Mucosa of descending colon (tissue), 3 donors: ENCODE results near the gene STC2. TPM values are rescaled to one million over a fixed set of nuclear protein-coding genes. Genes with fewer than 3 reads are reported as not detected.

ENCODE experiments used
- ATAC-seq: fragments of 200-7000 bp; cut with Tn5 transposase; one replicate; pipeline ENCODE4 v1.9.1; 2020; ENCODE audit warnings: mild to moderate bottlenecking, moderate library complexity
- DNase-seq, 3 donors: peaks; one replicate each; pipeline ENCODE4 v3.0.0-alpha.2; 2020
- H3K36me3 ChIP-seq: fragments of 200-600 bp; one replicate; pipeline ENCODE4 v1.8.0; 2021; ENCODE audit warnings: low read depth, mild to moderate bottlenecking
- H3K4me1 ChIP-seq: fragments of 200-600 bp; one replicate; pipeline ENCODE4 v1.8.0; 2021; ENCODE audit warnings: low read depth, mild to moderate bottlenecking
- H3K4me3 ChIP-seq: fragments of 200-600 bp; one replicate; pipeline ENCODE4 v1.8.0; 2021; ENCODE audit warnings: mild to moderate bottlenecking
- H3K9me3 ChIP-seq: fragments of 200-600 bp; one replicate; pipeline ENCODE4 v1.8.0; 2021; ENCODE audit warnings: mild to moderate bottlenecking
- CTCF ChIP-seq: fragments of 200-600 bp; IDR thresholded peaks from one replicate; pipeline ENCODE4 v1.8.0; 2022; ENCODE audit warnings: antibody characterized with exemption, mild to moderate bottlenecking
- intact Hi-C, 2 donors: fragments of 100-400 bp; cut with DNase I in 1 of 2; cut with micrococcal nuclease in 1 of 2; formaldehyde crosslinking; loops; one replicate each; pipeline versions ENCODE4 v1.11.0 to v1.11.1; 2022; cut with DNase I, micrococcal nuclease
- total RNA-seq, 3 donors: library from RNA; stranded (reverse); fragmentation: NEBNext Ultra II Directional in 2 of 3; extraction: Animal tissue kit (Norgen Biotek cat#: 25700) in 2 of 3; gene quantifications; one replicate each; pipeline versions ENCODE4 v1.2.1 to v1.2.4, GENCODE V29; 2021 to 2023
- donor health status: DM: no; HTN: no; CAD: no; lungs with moderate emphysema.
- donor health status: DM: no; HTN: no; CAD: no.
- donor health status: DM: no; HTN: yes; CAD: no.

Gene STC2
- total RNA-seq, 3 donors from 2014 or later: 0.26 to 3.4 (median 1.4) TPM

GRCh38 chr5:173278641-173279040 is 49.6 kb downstream of the STC2 start:
- intact Hi-C loops: no loop called here
- DNase-seq: no peak
- Histone ChIP-seq H3K4me3 (no peak overlapping the region), H3K4me1 (peaks cover 4% of the 10 kb centered on the region), H3K36me3 (no peaks in the 10 kb centered on the region), H3K9me3 (no peaks in the 10 kb centered on the region)
- no peak for TF ChIP-seq CTCF
- no peak for ATAC-seq

GRCh38 chr5:173278172-173278571 is 50.0 kb downstream of the STC2 start:
- no peaks in the 10 kb centered on the region for H3K9me3 ChIP-seq
- no peak for TF ChIP-seq CTCF
- H3K4me3 ChIP-seq: no peak overlapping the region
- no peaks in the 10 kb centered on the region for H3K36me3 ChIP-seq
- no peak for ATAC-seq
- DNase-seq: no peak
- no peaks in the 10 kb centered on the region for H3K4me1 ChIP-seq
- intact Hi-C loops: no loop called here

- intact Hi-C loops: no loop called here
- Histone ChIP-seq H3K36me3 (no peaks in the 10 kb centered on the region), H3K4me3 (no peak overlapping the region), H3K4me1 (no peaks in the 10 kb centered on the region), H3K9me3 (no peaks in the 10 kb centered on the region)
- ATAC-seq (no peak), DNase-seq (no peak)
- no peak for TF ChIP-seq CTCF
These were observed 53.4 kb downstream of the STC2 start for GRCh38 chr5:173274771-173275170.

- no peak for ATAC-seq
These were observed 56.8 kb downstream of the STC2 start for GRCh38 chr5:173271419-173271818.

GRCh38 chr5:173268750-173269432 is 59.3 kb downstream of the STC2 start:
- intact Hi-C loops: no loop called here
- H3K9me3 ChIP-seq: no peaks in the 10 kb centered on the region
- DNase-seq (no peak), ATAC-seq (no peak)
- no peak for TF ChIP-seq CTCF
- H3K4me1 ChIP-seq: no peaks in the 10 kb centered on the region
- no peaks in the 10 kb centered on the region for H3K36me3 ChIP-seq
- no peak overlapping the region for H3K4me3 ChIP-seq

More at GRCh38 chr5:173271419-173271818, 56.8 kb downstream of the STC2 start:
- H3K36me3 ChIP-seq: no peaks in the 10 kb centered on the region
- no peak overlapping the region for H3K4me3 ChIP-seq
- no peak for DNase-seq
- no peak for TF ChIP-seq CTCF
- intact Hi-C loops: no loop called here
- no peaks in the 10 kb centered on the region for H3K4me1 ChIP-seq
- H3K9me3 ChIP-seq: no peaks in the 10 kb centered on the region

- H3K9me3 ChIP-seq: no peaks in the 10 kb centered on the region
- no peaks in the 10 kb centered on the region for H3K4me1 ChIP-seq
- intact Hi-C loops: no loop called here
- no peak for TF ChIP-seq CTCF
- DNase-seq (no peak), ATAC-seq (no peak)
- no peaks in the 10 kb centered on the region for H3K36me3 ChIP-seq
- no peak overlapping the region for H3K4me3 ChIP-seq
These were observed 62.8 kb downstream of the STC2 start for GRCh38 chr5:173265433-173265832.
